ENCODE data around the gene SLC5A6. TPM values are rescaled to one million over a fixed set of nuclear protein-coding genes. Genes with fewer than 3 reads are reported as not detected.
A peak's percentile ranks its signal among the peaks of the same experiment; 100 is the strongest.

SLC5A6 gene
- total RNA-seq, 2 donors from 2014 or later: 40.7 to 123 TPM

DNA sequence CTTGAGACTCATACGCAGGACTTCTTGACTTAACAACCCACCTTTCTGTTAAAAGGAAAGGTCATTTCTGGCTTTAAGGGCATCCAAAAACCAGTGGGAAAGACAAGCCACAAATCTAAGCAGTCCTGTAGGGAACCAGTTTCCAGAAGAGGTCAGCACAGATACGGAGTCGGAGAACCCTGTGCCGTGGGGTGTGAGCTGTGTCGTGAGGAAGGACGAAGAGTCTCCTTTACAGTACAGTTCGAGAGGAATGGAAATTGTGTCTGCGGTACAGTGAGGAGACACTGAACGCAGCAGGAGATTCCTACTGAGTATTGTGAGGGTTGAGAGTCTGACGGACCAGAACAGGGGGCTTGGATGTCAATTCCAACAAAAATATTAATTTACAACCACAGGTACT is 33.0 kb upstream of the SLC5A6 start:
- no peaks in the 10 kb centered on the region for H3K9me3 Mint-ChIP-seq
- H3K4me3 Mint-ChIP-seq: no peak overlapping the region
- H3K36me3 Mint-ChIP-seq: no peaks in the 10 kb centered on the region
- H3K27me3 Mint-ChIP-seq: peaks cover 4 to 13% of the 10 kb centered on the region in 2 donors
- no peak overlapping the region for H3K27ac Mint-ChIP-seq
- no peaks in the 10 kb centered on the region for H3K4me1 Mint-ChIP-seq (ENCODE audit: low read depth in 2 of 2)
- DNase-seq (ENCODE audit: low spot score): no peak
- no peak for ATAC-seq

DNA sequence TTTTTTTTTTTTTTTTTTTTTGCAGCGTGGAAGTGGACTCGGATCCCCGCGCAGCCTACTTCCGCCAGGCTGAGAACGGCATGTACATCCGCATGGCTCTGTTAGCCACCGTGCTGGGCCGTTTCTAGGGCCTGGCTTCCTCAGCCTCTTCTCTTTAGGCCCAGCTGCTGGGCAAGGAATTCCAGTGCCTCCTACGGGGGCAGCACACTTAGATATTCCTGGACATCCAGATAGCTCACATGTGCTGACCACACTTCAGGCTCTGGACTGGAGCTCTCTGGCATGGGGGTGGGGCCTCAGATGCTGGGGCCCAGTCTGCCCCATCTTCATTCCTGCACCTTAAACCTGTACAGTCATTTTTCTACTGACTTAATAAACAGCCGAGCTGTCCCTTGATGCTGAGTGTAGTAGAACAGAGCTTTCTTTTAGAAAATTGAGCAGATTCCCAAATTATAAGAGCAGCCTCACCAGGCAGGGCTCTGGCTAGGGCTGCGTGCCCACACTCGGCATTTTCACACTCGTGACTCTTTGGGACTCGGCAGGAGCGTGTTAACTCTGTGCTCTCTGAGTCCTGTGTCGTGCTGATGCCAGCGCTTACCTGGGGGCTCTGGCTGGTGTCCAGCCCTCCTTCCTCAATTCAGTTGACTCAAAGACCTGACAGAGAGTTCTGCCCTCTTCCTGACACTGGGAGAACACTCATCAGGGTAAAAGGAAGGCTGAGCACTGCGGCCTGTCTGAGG is 31.5 kb upstream of the SLC5A6 start:
- H3K4me1 Mint-ChIP-seq (ENCODE audit: low read depth in 2 of 2): no peaks in the 10 kb centered on the region
- H3K27me3 Mint-ChIP-seq: peaks cover 2 to 8% of the 10 kb centered on the region in 2 donors
- H3K36me3 Mint-ChIP-seq: no peaks in the 10 kb centered on the region
- DNase-seq (ENCODE audit: low spot score): no peak
- peak in 1 of 2 donors; percentile 8 for ATAC-seq
- no peak overlapping the region for H3K27ac Mint-ChIP-seq
- H3K4me3 Mint-ChIP-seq: no peak overlapping the region
- no peaks in the 10 kb centered on the region for H3K9me3 Mint-ChIP-seq

DNA sequence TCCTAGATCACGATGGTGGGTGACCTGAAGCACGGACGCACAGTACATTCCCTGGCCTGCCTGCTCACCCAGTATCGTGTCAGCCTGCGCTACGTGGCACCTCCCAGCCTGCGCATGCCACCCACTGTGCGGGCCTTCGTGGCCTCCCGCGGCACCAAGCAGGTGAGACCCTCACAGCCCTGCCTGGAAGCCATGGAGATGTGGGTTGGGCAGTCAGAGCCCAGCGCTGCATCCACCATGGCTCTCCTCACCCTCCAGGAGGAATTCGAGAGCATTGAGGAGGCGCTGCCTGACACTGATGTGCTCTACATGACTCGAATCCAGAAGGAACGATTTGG is 30.5 kb upstream of the SLC5A6 start:
- no peaks in the 10 kb centered on the region for H3K36me3 Mint-ChIP-seq
- no peaks in the 10 kb centered on the region for H3K9me3 Mint-ChIP-seq
- no peak overlapping the region for H3K27ac Mint-ChIP-seq
- ATAC-seq (no peak), DNase-seq (ENCODE audit: low spot score) (peak; percentile 25)
- no peak overlapping the region for H3K4me3 Mint-ChIP-seq
- peaks cover 0 to 2% of the 10 kb centered on the region in 2 donors for H3K27me3 Mint-ChIP-seq
- H3K4me1 Mint-ChIP-seq (ENCODE audit: low read depth in 2 of 2): no peaks in the 10 kb centered on the region

DNA sequence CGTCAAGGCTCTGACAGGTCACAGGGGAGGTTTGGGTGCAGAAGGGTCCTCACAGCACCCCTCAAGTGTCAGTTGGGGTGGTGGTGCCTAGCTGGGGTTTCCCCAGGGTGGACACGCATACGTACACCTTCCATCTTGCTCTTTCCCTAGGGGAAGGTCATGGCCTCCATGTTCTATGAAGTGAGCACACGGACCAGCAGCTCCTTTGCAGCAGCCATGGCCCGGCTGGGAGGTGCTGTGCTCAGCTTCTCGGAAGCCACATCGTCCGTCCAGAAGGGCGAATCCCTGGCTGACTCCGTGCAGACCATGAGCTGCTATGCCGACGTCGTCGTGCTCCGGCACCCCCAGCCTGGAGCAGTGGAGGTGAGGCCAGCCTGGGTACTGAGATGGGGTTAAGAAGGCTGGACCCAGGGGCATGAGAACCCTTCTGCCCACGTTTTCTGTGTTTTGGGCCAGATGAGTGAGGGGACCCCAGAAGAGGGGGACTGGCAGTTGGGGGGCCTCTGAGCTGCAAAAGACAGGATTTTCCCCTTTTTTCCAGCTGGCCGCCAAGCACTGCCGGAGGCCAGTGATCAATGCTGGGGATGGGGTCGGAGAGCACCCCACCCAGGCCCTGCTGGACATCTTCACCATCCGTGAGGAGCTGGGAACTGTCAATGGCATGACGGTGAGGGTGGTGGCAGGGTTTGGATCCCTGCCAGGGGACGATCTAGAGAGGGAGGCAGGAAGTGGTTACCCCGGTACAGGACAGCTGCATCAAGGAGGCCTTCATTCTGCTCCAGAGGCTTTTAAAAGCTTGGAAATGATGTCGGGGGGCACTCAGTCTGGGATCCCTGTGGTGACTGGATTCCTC is 29.9 kb upstream of the SLC5A6 start:
- no peak overlapping the region for H3K27ac Mint-ChIP-seq
- no peak overlapping the region for H3K4me3 Mint-ChIP-seq
- DNase-seq (ENCODE audit: low spot score): peak; percentile 52

DNA sequence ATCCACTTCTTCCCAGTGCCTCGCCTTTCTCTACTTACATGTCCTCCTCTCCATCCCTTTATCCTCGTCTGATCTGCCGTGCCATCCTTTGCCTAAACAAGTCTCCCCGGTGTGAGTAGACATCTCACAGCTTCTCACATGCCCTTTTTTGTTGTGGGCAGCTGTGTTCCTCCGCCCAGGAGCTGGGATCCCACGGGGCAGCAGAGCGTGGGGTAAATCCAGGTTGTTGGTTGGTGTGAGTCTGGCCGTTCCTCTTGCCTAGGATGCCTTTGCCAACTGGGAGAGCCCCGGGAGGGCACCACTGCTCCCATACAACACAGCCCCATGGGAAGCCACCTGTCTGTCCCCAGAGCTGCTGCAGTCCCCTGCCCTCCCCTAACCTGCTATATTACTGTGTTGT is 28.3 kb upstream of the SLC5A6 start:
- peaks cover 12% of the 10 kb centered on the region for H3K36me3 Mint-ChIP-seq
- H3K27ac Mint-ChIP-seq: no peak overlapping the region
- H3K4me1 Mint-ChIP-seq (ENCODE audit: low read depth in 2 of 2): no peaks in the 10 kb centered on the region
- no peaks in the 10 kb centered on the region for H3K27me3 Mint-ChIP-seq
- H3K9me3 Mint-ChIP-seq: no peaks in the 10 kb centered on the region
- H3K4me3 Mint-ChIP-seq: no peak overlapping the region
- ATAC-seq (no peak), DNase-seq (ENCODE audit: low spot score) (peak; percentile 35)

More for the DNA sequence above, 29.9 kb upstream of the SLC5A6 start:
- no peaks in the 10 kb centered on the region for H3K9me3 Mint-ChIP-seq
- H3K27me3 Mint-ChIP-seq: no peaks in the 10 kb centered on the region
- no peak for ATAC-seq
- peaks cover 5% of the 10 kb centered on the region for H3K36me3 Mint-ChIP-seq
- no peaks in the 10 kb centered on the region for H3K4me1 Mint-ChIP-seq (ENCODE audit: low read depth in 2 of 2)

DNA sequence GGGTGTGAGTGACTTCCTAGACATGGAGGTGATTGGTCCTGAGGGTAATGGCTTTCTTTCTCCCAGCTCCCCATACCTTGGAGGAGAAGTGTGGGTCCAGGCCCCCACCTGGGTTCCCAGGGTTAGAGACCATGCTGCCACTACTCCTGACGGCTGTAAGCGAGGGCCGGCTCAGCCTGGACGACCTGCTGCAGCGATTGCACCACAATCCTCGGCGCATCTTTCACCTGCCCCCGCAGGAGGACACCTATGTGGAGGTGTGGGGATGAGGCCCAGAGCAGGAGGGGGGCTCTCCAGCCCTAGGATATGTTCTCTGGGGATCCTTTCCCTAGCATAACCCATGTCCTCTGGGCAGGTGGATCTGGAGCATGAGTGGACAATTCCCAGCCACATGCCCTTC is 26.9 kb upstream of the SLC5A6 start:
- Mint-ChIP-seq H3K36me3 (peaks cover 19% of the 10 kb centered on the region), H3K9me3 (no peaks in the 10 kb centered on the region), H3K4me3 (no peak overlapping the region), H3K27ac (no peak overlapping the region), H3K27me3 (no peaks in the 10 kb centered on the region), H3K4me1 (ENCODE audit: low read depth in 2 of 2) (no peaks in the 10 kb centered on the region)
- DNase-seq (ENCODE audit: low spot score) (no peak), ATAC-seq (no peak)

DNA sequence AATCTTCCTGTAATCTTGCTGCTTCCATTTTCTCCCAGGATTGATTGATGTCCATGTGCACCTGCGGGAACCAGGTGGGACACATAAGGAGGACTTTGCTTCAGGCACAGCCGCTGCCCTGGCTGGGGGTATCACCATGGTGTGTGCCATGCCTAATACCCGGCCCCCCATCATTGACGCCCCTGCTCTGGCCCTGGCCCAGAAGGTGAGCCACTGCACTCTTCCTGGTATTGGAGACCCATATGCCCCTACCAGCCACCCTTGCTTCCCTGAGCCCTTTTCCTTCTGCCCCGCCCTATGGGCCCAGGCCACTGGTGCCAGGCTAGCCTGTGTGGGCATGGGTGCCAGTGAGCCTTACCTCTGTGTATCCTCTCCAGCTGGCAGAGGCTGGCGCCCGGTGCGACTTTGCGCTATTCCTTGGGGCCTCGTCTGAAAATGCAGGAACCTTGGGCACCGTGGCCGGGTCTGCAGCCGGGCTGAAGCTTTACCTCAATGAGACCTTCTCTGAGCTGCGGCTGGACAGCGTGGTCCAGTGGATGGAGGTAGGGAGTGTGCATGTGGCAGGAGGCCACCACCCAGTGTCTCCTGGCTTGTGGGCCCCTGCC is 25.4 kb upstream of the SLC5A6 start:
- Mint-ChIP-seq H3K4me3 (no peak overlapping the region), H3K27ac (no peak overlapping the region), H3K36me3 (peaks cover 32% of the 10 kb centered on the region), H3K27me3 (no peaks in the 10 kb centered on the region), H3K4me1 (ENCODE audit: low read depth in 2 of 2) (no peaks in the 10 kb centered on the region), H3K9me3 (no peaks in the 10 kb centered on the region)
- ATAC-seq: no peak
- no peak for DNase-seq (ENCODE audit: low spot score)

DNA sequence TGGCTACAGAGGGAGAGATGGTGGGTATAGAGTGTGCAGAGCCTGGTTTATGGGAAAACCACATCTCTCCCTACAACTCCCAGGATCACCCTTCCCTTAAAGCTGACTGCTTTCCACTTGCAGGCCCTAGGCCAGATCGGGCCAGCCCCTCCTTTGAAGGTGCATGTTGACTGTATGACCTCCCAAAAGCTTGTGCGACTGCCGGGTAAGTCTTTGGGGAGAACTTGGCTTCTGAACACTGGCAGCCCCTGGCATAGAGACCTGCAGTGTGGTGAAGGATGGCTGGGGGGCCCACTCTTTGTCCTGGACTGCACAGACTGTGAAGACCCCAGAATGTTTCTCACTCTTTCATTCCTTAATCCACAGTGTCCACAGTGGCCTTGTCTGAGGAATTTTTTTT is 24.6 kb upstream of the SLC5A6 start:
- Mint-ChIP-seq H3K9me3 (no peaks in the 10 kb centered on the region), H3K4me1 (ENCODE audit: low read depth in 2 of 2) (no peaks in the 10 kb centered on the region), H3K4me3 (no peak overlapping the region), H3K36me3 (peaks cover 34% of the 10 kb centered on the region), H3K27ac (no peak overlapping the region), H3K27me3 (no peaks in the 10 kb centered on the region)
- DNase-seq (ENCODE audit: low spot score): no peak
- ATAC-seq: peak in 1 of 2 donors; percentile 14

DNA sequence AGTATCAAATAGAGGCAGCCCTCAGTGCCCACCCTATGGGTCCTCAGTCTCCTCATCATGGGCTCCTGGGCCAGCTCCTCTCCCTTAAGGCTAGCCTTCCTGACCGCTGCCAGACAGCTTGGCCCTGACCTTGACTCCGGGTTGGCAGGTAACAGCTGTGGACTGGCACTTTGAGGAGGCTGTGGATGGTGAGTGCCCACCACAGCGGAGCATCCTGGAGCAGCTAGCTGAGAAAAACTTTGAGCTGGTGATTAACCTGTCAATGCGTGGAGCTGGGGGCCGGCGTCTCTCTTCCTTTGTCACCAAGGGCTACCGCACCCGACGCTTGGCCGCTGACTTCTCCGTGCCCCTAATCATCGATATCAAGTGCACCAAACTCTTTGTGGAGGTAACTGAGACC is 24.1 kb upstream of the SLC5A6 start:
- H3K4me3 Mint-ChIP-seq: no peak overlapping the region

DNA sequence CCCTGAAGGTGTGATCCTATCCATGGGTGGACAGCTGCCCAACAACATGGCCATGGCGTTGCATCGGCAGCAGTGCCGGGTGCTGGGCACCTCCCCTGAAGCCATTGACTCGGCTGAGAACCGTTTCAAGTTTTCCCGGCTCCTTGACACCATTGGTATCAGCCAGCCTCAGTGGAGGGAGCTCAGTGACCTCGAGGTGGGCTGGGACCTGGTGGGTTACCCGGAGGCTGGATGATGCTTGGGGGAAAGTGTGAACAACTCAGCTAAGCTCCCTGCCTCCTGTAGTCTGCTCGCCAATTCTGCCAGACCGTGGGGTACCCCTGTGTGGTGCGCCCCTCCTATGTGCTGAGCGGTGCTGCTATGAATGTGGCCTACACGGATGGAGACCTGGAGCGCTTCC is 21.3 kb upstream of the SLC5A6 start:
- no peak for ATAC-seq
- H3K4me3 Mint-ChIP-seq: no peak overlapping the region
- H3K27ac Mint-ChIP-seq: no peak overlapping the region
- no peaks in the 10 kb centered on the region for H3K4me1 Mint-ChIP-seq (ENCODE audit: low read depth in 2 of 2)
- H3K27me3 Mint-ChIP-seq: no peaks in the 10 kb centered on the region
- H3K36me3 Mint-ChIP-seq: peaks cover 34% of the 10 kb centered on the region
- no peak for DNase-seq (ENCODE audit: low spot score)
- no peaks in the 10 kb centered on the region for H3K9me3 Mint-ChIP-seq

More for the DNA sequence above, 24.1 kb upstream of the SLC5A6 start:
- ATAC-seq (no peak), DNase-seq (ENCODE audit: low spot score) (no peak)
- Mint-ChIP-seq H3K9me3 (no peaks in the 10 kb centered on the region), H3K27ac (no peak overlapping the region), H3K36me3 (peaks cover 34% of the 10 kb centered on the region), H3K27me3 (no peaks in the 10 kb centered on the region), H3K4me1 (ENCODE audit: low read depth in 2 of 2) (no peaks in the 10 kb centered on the region)

DNA sequence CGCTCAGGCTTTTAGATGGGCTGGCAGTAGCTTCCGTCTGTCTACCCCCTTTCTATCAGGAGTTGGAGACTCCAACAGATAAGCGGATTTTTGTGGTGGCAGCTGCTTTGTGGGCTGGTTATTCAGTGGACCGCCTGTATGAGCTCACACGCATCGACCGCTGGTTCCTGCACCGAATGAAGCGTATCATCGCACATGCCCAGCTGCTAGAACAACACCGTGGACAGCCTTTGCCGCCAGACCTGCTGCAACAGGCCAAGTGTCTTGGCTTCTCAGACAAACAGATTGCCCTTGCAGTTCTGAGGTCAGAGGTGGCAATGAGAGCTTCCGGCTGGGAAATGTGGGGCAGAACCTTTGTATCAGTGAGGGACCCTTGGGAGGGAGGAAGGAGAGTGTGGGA is 19.9 kb upstream of the SLC5A6 start:
- no peaks in the 10 kb centered on the region for H3K27me3 Mint-ChIP-seq
- H3K4me1 Mint-ChIP-seq (ENCODE audit: low read depth in 2 of 2): no peaks in the 10 kb centered on the region
- no peak overlapping the region for H3K4me3 Mint-ChIP-seq
- H3K27ac Mint-ChIP-seq: no peak overlapping the region
- ATAC-seq: no peak
- peaks cover 29% of the 10 kb centered on the region for H3K36me3 Mint-ChIP-seq
- no peaks in the 10 kb centered on the region for H3K9me3 Mint-ChIP-seq
- no peak for DNase-seq (ENCODE audit: low spot score)

DNA sequence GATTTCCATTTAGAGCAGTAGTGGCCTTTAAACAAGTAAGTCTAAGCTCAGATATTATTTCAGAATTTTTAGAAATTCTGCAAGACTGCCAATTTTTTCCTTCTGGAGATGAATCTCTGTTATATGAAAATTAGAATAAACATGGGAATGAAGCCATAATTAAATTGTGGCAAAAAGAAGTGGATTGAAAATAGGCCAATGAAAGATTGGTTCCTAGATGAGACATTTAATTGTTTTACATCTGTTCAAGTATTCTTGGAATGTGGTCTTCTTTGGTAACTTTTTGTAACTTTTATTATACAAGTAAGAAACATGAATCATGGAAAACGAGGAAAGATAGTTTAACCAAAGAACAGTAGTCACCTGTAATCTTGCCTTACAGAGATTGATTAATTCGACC is 15.4 kb upstream of the SLC5A6 start:
- DNase-seq (ENCODE audit: low spot score) (no peak), ATAC-seq (no peak)
- H3K36me3 Mint-ChIP-seq: peaks cover 7% of the 10 kb centered on the region
- no peak overlapping the region for H3K27ac Mint-ChIP-seq
- H3K4me3 Mint-ChIP-seq: no peak overlapping the region
- H3K9me3 Mint-ChIP-seq: no peaks in the 10 kb centered on the region
- H3K4me1 Mint-ChIP-seq (ENCODE audit: low read depth in 2 of 2): no peaks in the 10 kb centered on the region
- H3K27me3 Mint-ChIP-seq: no peaks in the 10 kb centered on the region

DNA sequence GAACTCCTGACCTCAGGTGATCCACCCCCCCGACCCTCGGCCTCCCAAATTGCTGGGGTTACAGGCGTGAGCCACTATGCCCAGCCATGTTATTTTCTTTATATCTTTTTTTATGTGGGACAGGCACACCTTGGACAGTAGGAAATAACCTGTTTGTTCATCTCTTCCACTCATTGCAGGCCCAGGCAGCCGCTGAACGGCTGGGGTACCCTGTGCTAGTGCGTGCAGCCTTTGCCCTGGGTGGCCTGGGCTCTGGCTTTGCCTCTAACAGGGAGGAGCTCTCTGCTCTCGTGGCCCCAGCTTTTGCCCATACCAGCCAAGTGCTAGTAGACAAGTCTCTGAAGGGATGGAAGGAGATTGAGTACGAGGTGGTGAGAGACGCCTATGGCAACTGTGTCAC is 13.5 kb upstream of the SLC5A6 start:
- DNase-seq (ENCODE audit: low spot score): no peak
- no peaks in the 10 kb centered on the region for H3K9me3 Mint-ChIP-seq
- peaks cover 5% of the 10 kb centered on the region for H3K36me3 Mint-ChIP-seq
- H3K27me3 Mint-ChIP-seq: no peaks in the 10 kb centered on the region
- ATAC-seq: no peak
- H3K4me3 Mint-ChIP-seq: no peak overlapping the region
- no peak overlapping the region for H3K27ac Mint-ChIP-seq
- peaks cover 0 to 3% of the 10 kb centered on the region in 2 donors for H3K4me1 Mint-ChIP-seq (ENCODE audit: low read depth in 2 of 2)

DNA sequence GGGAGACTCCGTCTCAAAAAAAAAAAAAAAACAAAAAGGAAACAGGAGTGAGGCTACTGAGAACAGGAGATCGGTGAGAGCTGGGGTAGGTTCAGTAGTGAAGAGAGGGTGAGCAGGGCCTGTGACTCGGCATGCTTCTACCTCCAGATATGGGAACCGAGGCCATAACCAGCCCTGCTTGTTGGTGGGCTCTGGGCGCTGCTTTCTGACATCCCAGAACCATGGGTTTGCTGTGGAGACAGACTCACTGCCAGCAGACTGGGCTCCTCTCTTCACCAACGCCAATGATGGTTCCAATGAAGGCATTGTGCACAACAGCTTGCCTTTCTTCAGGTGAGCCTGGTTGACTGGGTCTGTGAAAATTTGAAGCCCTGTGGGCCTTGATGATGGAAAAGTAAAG is 11.3 kb upstream of the SLC5A6 start:
- peaks cover 6 to 12% of the 10 kb centered on the region in 2 donors for H3K4me1 Mint-ChIP-seq (ENCODE audit: low read depth in 2 of 2)
- H3K27me3 Mint-ChIP-seq: no peaks in the 10 kb centered on the region
- H3K36me3 Mint-ChIP-seq: peaks cover 11% of the 10 kb centered on the region
- ATAC-seq: no peak
- no peak overlapping the region for H3K27ac Mint-ChIP-seq
- no peak for DNase-seq (ENCODE audit: low spot score)
- no peak overlapping the region for H3K4me3 Mint-ChIP-seq
- no peaks in the 10 kb centered on the region for H3K9me3 Mint-ChIP-seq
